HCT116 (cell line): ENCODE results near the gene NLRP7. TPM values are rescaled to one million over a fixed set of nuclear protein-coding genes. Genes with fewer than 3 reads are reported as not detected.
"Not testable (repeated sequence)": the region's sequence is repeated elsewhere in the genome, so short reads cannot be mapped to it uniquely, and the experiment has no call there.

Source experiments
- ATAC-seq: fragments of 200-7000 bp; cut with Tn5 transposase; 2 replicates; pipeline ENCODE4 v1.9.1; 2020; ENCODE audit warnings: mild to moderate bottlenecking, moderate library complexity
- BruUV-seq: library from RNA; stranded (reverse); fragments of 400-500 nt; replicated peaks from 2 replicates; lab custom pipeline; 2021; lab: Mats Ljungman, UMichigan
- CTCF ChIA-PET: fragments of 300-600 bp; sonication (Branson Sonifier 250); formaldehyde crosslinking; loops from one replicate; lab custom pipeline; 2021; ENCODE audit warnings: antibody characterized with exemption; lab: Charles Lee
- POLR2A ChIA-PET: fragments of 300-600, 350-600 bp; sonication (Branson Sonifier 250); formaldehyde crosslinking; loops from one replicate; lab custom pipeline; 2021; ENCODE audit warnings: antibody characterized with exemption; lab: Charles Lee
- RAD21 ChIA-PET, 2 experiments: fragments of 300-600 bp; sonication (Branson Sonifier 250); formaldehyde crosslinking; loops; one replicate each; lab custom pipeline; 2023; ENCODE audit warnings: low total read pairs in 2 of 2; ENCODE audit not compliant: uncharacterized antibody in 2 of 2, unreplicated experiment in 2 of 2, low non-redundant PET in 1 of 2; lab: Charles Lee
- DNase-seq: peaks from one replicate; pipeline ENCODE4 v3.0.0-alpha.2; 2010; ENCODE audit warnings: low read depth, low spot score
- H2AFZ ChIP-seq: fragments of 200-600 bp; shearing (Covaris generic), sonication (generic); 2 replicates; pipeline ENCODE4 v1.6.1; 2017; ENCODE audit warnings: low read depth, mixed run types, mixed read lengths, antibody characterized with exemption, low read length; ENCODE audit not compliant: poor library complexity, severe bottlenecking
- H3K27ac ChIP-seq: 2 replicates; pipeline ENCODE4 v1.5.1; 2012; ENCODE audit warnings: low read depth, low read length
- H3K27me3 ChIP-seq: fragments of 200-600 bp; sonication (generic); 2 replicates; pipeline ENCODE4 v1.6.1; 2016; ENCODE audit warnings: mixed run types, low read length, mixed read lengths; ENCODE audit not compliant: insufficient read depth
- H3K36me3 ChIP-seq, 2 experiments: fragments of 200-500 bp in 1 of 2; fragments of 200-600 bp in 1 of 2; sonication (Bioruptor generic) in 1 of 2; sonication (generic) in 1 of 2; 2 replicates each; pipeline versions ENCODE4 v1.5.1 to v1.6.1; 2014 to 2016; ENCODE audit warnings: low read length in 2 of 2, inconsistent platforms in 1 of 2, mixed read lengths in 1 of 2, mixed run types in 1 of 2; ENCODE audit not compliant: insufficient read depth in 2 of 2, control insufficient read depth in 1 of 2
- H3K4me1 ChIP-seq, 2 experiments: fragments of 200-600 bp in 1 of 2; sonication (generic) in 1 of 2; 2 replicates each; pipeline versions ENCODE4 v1.5.1 to v1.6.1; 2012 to 2017; ENCODE audit warnings: low read length in 2 of 2, inconsistent platforms in 1 of 2, mild to moderate bottlenecking in 1 of 2, mixed read lengths in 1 of 2, mixed run types in 1 of 2, moderate library complexity in 1 of 2; ENCODE audit not compliant: insufficient read depth in 2 of 2, control insufficient read depth in 1 of 2
- H3K4me2 ChIP-seq: fragments of 200-600 bp; sonication (generic); 2 replicates; pipeline ENCODE4 v1.6.1; 2017; ENCODE audit warnings: mixed run types, low read length, mixed read lengths
- H3K4me3 ChIP-seq, 2 experiments: fragments of 200-600 bp in 1 of 2; sonication (generic) in 1 of 2; replicated peaks in 1 of 2; 2 replicates each; pipeline ENCODE4 v1.5.1; 2011 to 2016; ENCODE audit warnings: low read length in 2 of 2, control low read depth in 1 of 2, low read depth in 1 of 2, mild to moderate bottlenecking in 1 of 2, mixed read lengths in 1 of 2, mixed run types in 1 of 2
- H3K79me2 ChIP-seq: fragments of 200-600 bp; sonication (generic); 2 replicates; pipeline ENCODE4 v1.6.1; 2017; ENCODE audit warnings: mild to moderate bottlenecking, mixed run types, low read length, moderate library complexity, mixed read lengths; ENCODE audit not compliant: insufficient read depth
- H3K9ac ChIP-seq: fragments of 200-600 bp; sonication (generic); 2 replicates; pipeline ENCODE4 v1.6.1; 2016; ENCODE audit warnings: low read length, mixed read lengths
- H3K9me2 ChIP-seq: fragments of 200-600 bp; sonication (generic), shearing (Covaris generic); 2 replicates; pipeline ENCODE4 v1.6.1; 2017; ENCODE audit warnings: mixed run types, mild to moderate bottlenecking, moderate library complexity; ENCODE audit not compliant: insufficient read depth
- H3K9me3 ChIP-seq, 2 experiments: fragments of 200-500 bp in 1 of 2; fragments of 200-600 bp in 1 of 2; sonication (Bioruptor generic) in 1 of 2; sonication (generic) in 1 of 2; 2 replicates each; pipeline ENCODE4 v1.6.1; 2014 to 2017; ENCODE audit warnings: low read length in 2 of 2, mixed read lengths in 2 of 2, inconsistent platforms in 1 of 2, low read depth in 1 of 2, mild to moderate bottlenecking in 1 of 2, mixed run types in 1 of 2, moderate library complexity in 1 of 2; ENCODE audit not compliant: control insufficient read depth in 1 of 2, insufficient read depth in 1 of 2
- H4K20me1 ChIP-seq: fragments of 200-600 bp; sonication (generic), shearing (Covaris generic); 2 replicates; pipeline ENCODE4 v1.6.1; 2017; ENCODE audit warnings: mixed run types, mild to moderate bottlenecking, moderate library complexity; ENCODE audit not compliant: insufficient read depth
- ATF3 ChIP-seq: IDR thresholded peaks from 2 replicates; pipeline ENCODE4 v1.6.1; 2012
- CBX3 ChIP-seq: IDR thresholded peaks from 2 replicates; pipeline ENCODE4 v1.6.1; 2012; ENCODE audit warnings: low read depth
- CEBPB ChIP-seq: IDR thresholded peaks from 2 replicates; pipeline ENCODE4 v1.6.1; 2012; ENCODE audit warnings: low read depth
- ELF1 ChIP-seq: IDR thresholded peaks from 2 replicates; pipeline ENCODE4 v1.6.1; 2012; ENCODE audit warnings: low read depth, borderline replicate concordance
- EZH2 ChIP-seq: fragments of 200-600 bp; sonication (generic); IDR thresholded peaks from 2 replicates; pipeline ENCODE4 v1.6.1; 2017; ENCODE audit warnings: antibody characterized with exemption, mixed run types
- EZH2phosphoT487 ChIP-seq: fragments of 200-600 bp; IDR thresholded peaks from 2 replicates; pipeline ENCODE4 v1.6.1; 2018; ENCODE audit warnings: antibody characterized with exemption, borderline replicate concordance
- FOSL1 ChIP-seq: IDR thresholded peaks from 2 replicates; pipeline ENCODE4 v1.6.1; 2012; ENCODE audit warnings: low read depth
- JUND ChIP-seq: IDR thresholded peaks from 2 replicates; pipeline ENCODE4 v1.6.1; 2012
- MAX ChIP-seq: IDR thresholded peaks from 2 replicates; pipeline ENCODE4 v1.6.1; 2012
- POLR2A ChIP-seq: IDR thresholded peaks from 2 replicates; pipeline ENCODE4 v1.7.0; 2011; ENCODE audit warnings: borderline replicate concordance; ENCODE audit not compliant: insufficient read depth, insufficient read length; ENCODE audit errors: extremely low read depth
- POLR2AphosphoS5 ChIP-seq: IDR thresholded peaks from 2 replicates; pipeline ENCODE4 v1.6.1; 2011; ENCODE audit warnings: mild to moderate bottlenecking, low read depth, low read length, moderate library complexity
- SIN3A ChIP-seq: IDR thresholded peaks from 2 replicates; pipeline ENCODE4 v1.6.1; 2012; ENCODE audit warnings: low read depth
- SP1 ChIP-seq: IDR thresholded peaks from 2 replicates; pipeline ENCODE4 v1.6.1; 2012; ENCODE audit warnings: low read depth
- YY1 ChIP-seq: IDR thresholded peaks from 2 replicates; pipeline ENCODE4 v1.6.1; 2011; ENCODE audit warnings: low read length, low read depth, moderate library complexity, mild to moderate bottlenecking; ENCODE audit not compliant: insufficient replicate concordance; ENCODE audit errors: extremely low read depth
- ZBTB33 ChIP-seq: IDR thresholded peaks from 2 replicates; pipeline ENCODE4 v1.6.1; 2011; ENCODE audit warnings: mild to moderate bottlenecking, low read length, moderate library complexity; ENCODE audit not compliant: insufficient replicate concordance; ENCODE audit errors: extremely low read depth
- ZNF274 ChIP-seq: fragments of 200-500 bp; sonication (Bioruptor generic); IDR thresholded peaks from 2 replicates; pipeline ENCODE4 v1.6.1; 2014; ENCODE audit warnings: mild to moderate bottlenecking, low read depth, low read length, inconsistent platforms
- intact Hi-C: fragments of 100-400 bp; cut with micrococcal nuclease; formaldehyde crosslinking; loops from 2 replicates; pipeline ENCODE4 v1.10.0; 2022
- total RNA-seq: library from RNA; stranded (reverse); gene quantifications from one replicate; pipeline ENCODE4 v1.2.1, GENCODE V29; 2021; ENCODE audit not compliant: unreplicated experiment

NLRP7 gene
- total RNA-seq, 1 experiment from 2014 or later: not detected

- H3K4me2 ChIP-seq: no peak overlapping the region
- no peak for DNase-seq
- TF ChIP-seq ELF1 (no peak), MAX (no peak), ATF3 (no peak), FOSL1 (no peak), POLR2A (no peak), ZBTB33 (no peak), YY1 (no peak), POLR2AphosphoS5 (no peak), EZH2 (no peak), SIN3A (no peak), JUND (no peak), CBX3 (no peak), SP1 (no peak), ZNF274 (no peak), EZH2phosphoT487 (no peak), CEBPB (no peak)
- TF ChIP-seq, all 23 proteins: peak for 0
- ATAC-seq: no peak
- Histone ChIP-seq H3K79me2 (no peaks in the 10 kb centered on the region), H2AFZ (no peak overlapping the region), H3K27ac (no peak overlapping the region), H4K20me1 (no peaks in the 10 kb centered on the region), H3K4me3 (no peak overlapping the region), H3K9ac (no peak overlapping the region), H3K36me3 (no peaks in the 10 kb centered on the region), H3K4me1 (no peaks in the 10 kb centered on the region), H3K9me2 (no peaks in the 10 kb centered on the region), H3K27me3 (no peaks in the 10 kb centered on the region), H3K9me3 (no peaks in the 10 kb centered on the region)
- no TSS peak for BruUV-seq
- ChIA-PET RAD21 (no interaction called here), POLR2A (no interaction called here), CTCF (no interaction called here)
- intact Hi-C loops: no loop called here
Observed at GRCh38 chr19:54949412-54949811, 2.1 kb upstream of the NLRP7 start.

- H3K36me3 ChIP-seq, H3K4me2 ChIP-seq, intact Hi-C loops, H3K9me3 ChIP-seq, CTCF ChIA-PET, H3K27ac ChIP-seq, H3K4me3 ChIP-seq, H3K4me1 ChIP-seq, BruUV-seq, H4K20me1 ChIP-seq, H2AFZ ChIP-seq, POLR2A ChIA-PET, DNase-seq, ATAC-seq, H3K79me2 ChIP-seq, H3K9me2 ChIP-seq, RAD21 ChIA-PET, H3K9ac ChIP-seq, H3K27me3 ChIP-seq: not testable (repeated sequence)
Observed at GRCh38 chr19:54943772-54944361, 3.5 kb downstream of the NLRP7 start.
